Prostate gland (tissue), 2 donors: ENCODE data around the gene KLHL2.

Source experiments
- CTCF ChIP-seq, 4 experiments: fragments of 200-600 bp in 2 of 4; fragments of 450-650 bp in 2 of 4; sonication (generic) in 2 of 4; IDR thresholded peaks; 1 replicate in 3 of 4; 2 replicates in 1 of 4; pipeline ENCODE4 v1.5.1; 2016 to 2019; ENCODE audit warnings: antibody characterized with exemption in 4 of 4, mild to moderate bottlenecking in 2 of 4, moderate library complexity in 2 of 4
- POLR2A ChIP-seq: fragments of 450-650 bp; IDR thresholded peaks from one replicate; pipeline ENCODE4 v1.6.1; 2016; ENCODE audit warnings: antibody characterized with exemption, mild to moderate bottlenecking
- POLR2AphosphoS5 ChIP-seq: sonication (generic); formaldehyde crosslinking; IDR thresholded peaks from one replicate; pipeline ENCODE4 v1.6.1; 2017; ENCODE audit warnings: antibody characterized with exemption

- TF ChIP-seq CTCF (IDR thresholded peaks at IDR 0.05) (no peak), POLR2A (no peak), POLR2AphosphoS5 (no peak)
Observed at GRCh38 chr4:165170819-165171218, 36.5 kb upstream of the KLHL2 start.
